ENCODE data around the gene MYO16.

Gene MYO16

DNA sequence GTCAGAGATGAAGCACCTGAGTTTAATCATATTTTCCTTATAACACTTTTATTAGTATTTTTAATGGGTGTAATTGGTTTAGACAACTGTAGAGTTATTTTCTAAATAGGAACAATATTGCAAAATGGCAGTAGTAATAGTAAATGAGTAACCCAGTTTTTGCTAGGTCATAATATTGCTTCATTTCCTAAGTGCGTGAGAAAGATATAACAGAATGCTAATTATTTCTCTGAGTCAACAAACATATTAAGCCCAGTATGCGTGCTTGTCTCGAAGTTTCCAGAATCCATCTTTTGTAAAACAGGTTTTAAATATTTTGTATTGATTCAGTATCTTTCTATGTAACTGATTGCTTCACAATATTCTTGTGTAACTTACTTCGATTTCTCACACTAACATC, 315.3 kb downstream of the MYO16 start:
- DNase-seq, result no peak

DNA sequence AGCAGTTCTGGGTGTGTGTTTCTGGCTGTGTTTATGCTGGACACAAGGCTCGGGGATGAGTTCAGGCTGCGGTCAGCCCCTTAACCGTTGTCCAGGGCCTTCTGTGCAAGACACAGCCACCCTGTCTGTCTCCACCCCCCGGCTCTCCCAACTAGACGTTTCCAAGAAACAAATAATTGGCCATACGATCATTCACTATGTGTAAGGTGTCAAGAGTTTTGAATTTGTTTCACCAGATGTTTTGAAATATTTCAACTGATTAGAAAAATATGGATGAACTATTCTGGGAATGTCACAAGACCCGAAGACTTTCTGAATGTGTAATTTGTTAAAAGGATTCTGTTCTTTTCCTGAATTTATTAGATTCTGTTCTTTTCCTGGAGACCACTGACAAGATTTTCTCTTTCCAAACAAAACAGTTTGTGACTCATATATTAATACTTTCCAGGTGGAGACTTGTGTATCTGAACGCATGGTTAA, 318.2 kb downstream of the MYO16 start:
- DNase-seq, result no peak

DNA sequence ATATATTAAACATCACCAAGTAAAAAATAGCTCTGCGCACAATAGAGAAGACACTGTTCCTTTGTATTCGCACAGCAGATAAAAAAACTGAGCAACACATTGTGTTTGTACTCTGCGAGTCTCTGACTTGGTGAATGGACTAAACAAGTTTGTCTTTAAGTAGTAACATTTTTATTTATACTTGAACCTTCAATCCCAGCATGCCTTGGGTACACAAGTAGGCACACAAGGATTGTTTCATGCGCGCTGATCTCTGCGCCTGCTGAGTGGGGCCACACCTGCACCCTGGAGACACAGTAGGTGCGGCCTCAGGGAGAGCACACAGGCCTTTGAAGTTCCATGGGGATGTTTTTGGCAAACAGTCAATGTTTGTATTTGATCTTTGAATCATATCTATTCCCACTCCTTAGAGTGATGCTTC, 318.9 kb downstream of the MYO16 start:
- no peak for DNase-seq

DNA sequence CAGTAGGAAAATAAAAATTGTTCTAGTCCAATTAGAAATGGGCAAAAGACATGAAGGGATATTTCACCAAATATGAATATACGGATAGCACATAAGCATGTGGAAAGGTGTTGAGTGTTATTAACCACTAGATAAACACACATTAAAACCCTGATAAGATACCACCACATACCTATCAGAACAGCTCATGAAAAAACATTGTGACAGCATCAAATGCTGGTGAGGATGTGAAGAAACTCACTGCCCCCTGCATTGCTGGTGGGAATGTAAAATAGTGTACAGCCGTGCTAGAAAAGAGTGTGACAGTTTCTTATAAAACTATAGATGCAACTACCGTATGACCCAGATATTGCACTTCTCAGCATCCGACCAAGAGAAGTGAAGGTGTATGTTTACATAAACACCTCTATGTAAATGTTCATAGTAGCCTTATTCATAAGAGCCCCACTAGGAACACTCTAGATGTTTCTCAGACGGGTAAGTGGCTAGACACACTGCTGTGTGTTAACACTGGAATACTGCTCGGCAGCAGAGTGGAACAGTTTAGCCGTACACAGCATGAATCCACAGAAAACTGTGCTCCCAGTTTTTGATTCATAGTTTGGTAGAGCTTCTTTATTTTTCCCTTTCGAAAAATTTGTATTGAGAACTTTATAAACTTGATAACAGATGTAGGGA, 321.1 kb downstream of the MYO16 start:
- no peak for DNase-seq

DNA sequence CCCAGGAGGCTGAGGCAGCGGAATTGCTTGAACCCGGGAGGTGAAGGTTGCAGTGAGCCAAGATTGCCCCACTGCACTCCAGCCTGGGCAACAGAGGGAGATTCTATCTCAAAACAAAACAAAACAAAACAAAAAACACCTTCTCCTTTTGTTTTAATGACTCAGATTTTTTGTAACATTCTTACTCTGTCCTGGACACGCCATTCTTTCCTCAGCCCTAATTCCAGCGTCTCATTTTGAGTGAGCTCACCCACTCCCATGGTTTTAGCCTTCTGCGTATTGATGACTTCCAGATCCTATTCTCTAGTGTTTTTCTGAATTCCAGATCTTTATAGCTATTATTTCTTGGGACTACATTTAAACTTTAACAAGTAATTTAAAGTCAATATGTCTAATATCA, 326.3 kb downstream of the MYO16 start:
- no peak for DNase-seq

DNA sequence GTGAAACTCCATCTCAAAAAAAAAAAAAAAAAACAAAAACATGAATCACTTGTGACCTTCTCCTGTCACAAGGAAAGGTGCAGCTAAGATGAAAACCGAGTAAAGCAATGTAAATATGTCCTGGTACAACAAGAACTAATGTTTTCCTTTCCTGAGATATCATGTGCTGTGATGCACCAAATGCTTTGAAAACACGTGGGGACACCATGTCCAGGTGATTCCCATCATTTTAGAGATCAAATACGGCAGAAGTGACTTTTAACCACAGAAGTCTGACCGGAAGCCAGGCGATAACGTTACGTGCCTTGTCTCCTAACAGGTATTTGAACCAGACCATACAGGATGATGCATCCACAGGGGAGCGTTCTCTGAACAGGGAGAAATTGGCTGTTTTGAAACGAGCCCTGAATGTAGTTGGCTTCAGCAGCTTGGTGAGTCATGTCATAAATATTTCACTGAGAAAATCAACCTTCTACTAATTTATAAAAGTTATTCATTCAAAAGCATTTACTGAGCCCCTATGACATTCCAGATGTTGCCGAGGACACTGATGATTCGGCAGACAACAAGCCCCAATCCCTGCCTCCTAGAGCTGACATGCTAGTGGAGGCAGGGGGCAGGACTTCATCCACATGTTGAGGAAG, 328.1 kb downstream of the MYO16 start:
- DNase-seq, result no peak

DNA sequence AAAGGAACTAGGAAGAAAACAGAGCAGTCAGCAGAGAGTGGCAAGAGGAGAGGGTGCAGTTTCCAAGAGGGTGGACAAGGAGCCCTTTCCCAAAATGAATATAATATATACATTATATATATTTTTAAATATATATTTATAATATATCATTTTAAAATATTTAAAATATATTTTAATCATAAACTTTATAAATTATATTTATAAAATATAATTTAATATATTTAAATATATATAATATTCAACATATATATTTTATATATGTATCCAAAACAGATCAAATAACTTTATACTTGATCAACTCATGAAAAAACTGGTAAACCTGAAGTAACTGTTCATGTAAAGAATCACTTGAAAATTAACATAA, 328.6 kb downstream of the MYO16 start:
- DNase-seq, result no peak

DNA sequence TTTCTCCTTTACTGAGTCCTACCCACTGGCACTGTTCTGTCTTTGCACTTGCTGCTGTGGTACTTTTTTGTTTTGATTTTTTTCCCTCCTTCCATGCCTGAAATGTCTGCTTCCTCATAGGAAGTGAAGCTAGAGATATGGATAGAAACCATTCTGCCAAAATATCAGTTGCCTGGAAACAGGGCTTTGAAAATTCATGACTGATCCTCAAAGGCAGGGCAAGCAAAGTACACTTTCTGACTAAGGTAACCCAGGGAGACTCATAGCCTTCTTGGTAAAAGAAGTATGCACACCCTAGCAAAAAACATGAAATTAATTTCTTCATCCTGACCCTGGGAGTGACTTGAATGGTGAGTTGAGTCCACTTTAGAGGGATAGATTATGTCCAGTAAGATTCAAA, 329.8 kb downstream of the MYO16 start:
- DNase-seq, result no peak

DNA sequence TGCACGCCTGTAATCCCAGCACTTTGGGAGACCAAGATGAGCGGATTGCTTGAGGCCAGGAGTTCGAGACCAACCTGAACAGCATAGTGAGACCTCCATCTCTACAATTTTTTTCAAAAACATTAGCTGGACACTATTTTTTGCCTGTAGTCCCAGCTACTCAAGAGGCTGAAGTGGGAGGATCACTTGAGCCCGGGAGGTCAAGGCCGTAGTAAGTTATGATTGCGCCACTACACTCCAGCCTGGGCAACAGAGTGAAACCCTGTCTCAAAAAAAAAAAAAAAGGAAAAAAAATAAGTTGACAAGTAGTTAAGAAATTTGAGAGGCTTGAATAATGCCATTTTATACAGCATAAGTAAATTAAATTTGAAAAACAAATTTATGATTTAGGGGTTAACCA, 330.6 kb downstream of the MYO16 start:
- DNase-seq, result no peak

DNA sequence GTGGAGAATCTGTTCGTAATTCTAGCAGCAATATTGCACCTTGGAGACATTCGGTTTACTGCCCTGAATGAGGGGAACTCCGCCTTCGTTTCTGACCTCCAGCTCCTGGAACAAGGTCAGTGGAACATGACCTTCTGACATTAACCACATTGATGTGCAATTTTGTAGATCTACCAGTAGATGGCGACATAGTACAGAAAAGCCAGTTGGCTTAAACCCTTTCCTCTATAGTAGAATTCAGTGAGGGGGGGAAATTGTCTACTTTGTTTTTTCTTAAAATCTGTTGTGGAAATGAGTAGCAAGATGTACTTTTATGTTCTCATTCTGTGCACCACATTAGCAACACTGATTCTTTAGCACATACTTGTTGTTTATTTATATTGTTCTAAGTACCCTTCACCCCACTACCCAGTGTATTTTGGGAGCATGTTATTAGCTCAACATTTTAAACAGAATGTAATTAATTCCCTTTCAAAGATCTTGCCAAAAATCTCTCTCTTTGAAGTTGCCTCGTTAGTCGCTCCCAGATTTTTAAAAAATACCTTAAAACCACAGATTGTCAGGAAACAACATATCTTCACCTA, 332.2 kb downstream of the MYO16 start:
- peak; percentile 61 for DNase-seq

DNA sequence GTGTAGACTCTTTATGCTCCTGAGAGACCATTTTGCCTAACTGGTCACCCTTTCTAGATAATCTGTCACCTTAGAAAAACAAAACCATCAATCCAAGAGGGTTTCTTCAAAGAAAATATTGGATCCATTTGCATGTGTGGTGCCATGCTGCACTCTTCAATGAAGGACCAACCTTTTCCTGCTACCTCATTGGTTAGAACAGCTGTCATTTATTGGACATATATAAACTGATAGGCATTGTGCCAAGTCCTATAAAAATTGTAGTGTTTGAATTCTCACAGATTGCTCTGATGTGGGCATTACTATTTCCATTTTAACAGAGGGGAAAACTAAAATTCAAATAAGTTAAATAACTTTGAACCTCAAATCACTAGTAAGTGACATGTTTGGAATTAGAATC, 333.2 kb downstream of the MYO16 start:
- DNase-seq, result peak; percentile 57

DNA sequence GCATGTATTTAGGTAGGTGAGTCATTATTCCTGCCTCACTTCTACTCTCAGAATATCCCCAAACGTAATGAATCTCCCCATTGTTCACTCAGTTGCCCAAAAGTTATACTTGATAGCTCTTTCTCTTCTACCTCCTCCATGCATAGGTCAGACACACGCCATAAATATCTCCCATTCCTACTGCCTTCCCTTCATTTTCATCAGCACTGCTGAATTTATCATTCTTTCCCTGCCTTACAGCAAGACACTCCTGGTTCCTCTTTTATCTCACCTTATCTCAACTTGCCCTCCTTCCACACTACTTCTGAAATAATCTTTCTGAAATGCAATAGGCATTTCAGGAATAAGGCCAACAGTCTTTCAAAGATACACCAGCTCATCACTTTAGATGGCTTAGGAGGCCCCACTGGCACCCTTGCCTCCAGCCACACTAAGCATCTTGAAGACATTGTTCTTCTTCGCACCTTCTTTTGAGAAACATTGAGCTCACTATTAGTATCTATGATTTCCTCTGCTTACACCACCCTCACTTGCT, 333.9 kb downstream of the MYO16 start:
- DNase-seq, result no peak

DNA sequence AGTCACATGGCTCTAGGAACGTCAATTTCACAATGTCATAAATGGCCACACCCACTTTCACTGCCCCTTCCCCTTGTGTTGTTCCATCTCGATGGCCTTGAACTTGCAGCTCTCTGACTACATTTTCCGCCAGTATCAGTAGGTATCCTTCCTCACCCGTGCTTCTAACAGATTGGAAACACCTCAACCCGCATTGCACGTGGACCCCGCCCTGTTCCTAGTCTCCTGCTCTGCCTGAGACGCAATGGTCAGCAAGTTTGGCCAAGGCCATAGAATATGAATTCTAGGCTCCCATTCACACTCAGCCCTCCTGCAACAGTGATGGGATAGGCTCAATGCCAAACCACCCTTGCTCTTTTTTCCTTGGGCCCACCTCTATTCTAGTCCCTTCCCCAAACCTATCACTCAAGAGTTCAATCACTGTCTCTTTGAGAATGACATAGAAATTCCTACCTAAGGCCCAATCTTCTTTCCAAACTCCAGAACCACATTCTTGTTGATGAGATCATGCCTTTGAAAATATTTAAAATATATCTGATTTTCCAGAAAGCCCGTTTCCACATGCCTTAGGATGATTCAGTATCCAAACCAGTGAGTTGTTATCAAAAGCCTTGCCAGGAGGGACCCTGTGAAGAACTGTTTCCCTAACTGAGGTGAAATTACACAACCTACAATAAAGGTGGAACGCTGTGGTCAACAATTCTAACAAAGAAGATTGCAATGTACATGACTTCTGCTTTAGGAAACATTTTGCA, 334.6 kb downstream of the MYO16 start:
- DNase-seq, result no peak

DNA sequence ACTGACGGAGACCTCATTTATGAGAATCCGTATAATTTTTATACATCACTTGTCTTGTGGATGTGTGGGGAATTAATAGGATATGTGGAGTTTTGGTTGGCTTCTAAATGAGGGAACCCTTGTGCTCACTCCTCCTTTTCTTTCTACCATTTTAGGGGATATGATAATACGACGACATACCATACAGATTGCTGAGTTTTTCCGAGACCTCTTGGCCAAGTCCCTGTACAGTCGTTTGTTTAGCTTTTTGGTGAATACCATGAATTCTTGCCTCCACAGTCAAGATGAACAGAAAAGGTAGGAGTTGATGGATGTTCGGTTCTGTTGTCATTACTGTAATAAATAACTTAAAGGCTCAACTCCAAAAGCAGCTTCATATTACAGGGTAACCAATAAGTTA, 335.2 kb downstream of the MYO16 start:
- no peak for DNase-seq

DNA sequence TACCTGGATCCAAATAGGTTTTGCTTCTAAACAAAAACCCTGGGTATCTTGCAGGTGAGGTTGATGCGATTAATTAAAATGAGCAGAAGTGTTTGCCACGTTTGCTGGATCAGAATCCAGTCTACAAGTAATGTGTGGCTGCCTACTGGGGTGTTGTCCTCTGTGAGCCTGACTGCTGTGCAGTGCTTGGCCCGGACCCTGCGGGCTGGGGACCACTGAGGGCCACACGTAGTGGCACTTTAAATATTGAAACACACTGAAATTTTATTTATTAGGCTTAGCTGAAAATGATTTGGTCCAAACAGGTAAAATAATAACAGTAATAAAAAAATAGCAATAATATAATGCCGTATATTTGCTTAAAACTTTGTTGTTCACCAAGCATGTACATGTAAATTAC, 338.0 kb downstream of the MYO16 start:
- no peak for DNase-seq

DNA sequence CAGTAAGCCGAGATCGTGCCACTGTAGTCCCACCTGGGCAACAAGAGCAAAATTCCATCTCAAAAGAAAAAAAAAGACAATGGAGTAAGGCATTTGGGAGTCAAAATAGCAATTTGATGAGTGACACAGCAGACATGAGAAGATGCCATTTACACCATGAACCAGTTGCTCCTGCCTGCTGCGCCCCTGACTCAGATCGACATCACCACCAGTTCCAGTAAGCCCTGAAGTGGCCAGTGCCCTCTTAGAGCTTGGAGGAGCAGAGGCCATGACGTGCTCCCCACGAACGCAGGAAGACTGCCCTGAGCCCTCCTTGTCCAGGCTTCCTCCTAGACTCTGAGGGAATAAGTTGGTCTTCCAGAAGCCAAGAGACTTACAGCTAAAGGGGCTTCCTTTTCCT, 339.2 kb downstream of the MYO16 start:
- no peak for DNase-seq

DNA sequence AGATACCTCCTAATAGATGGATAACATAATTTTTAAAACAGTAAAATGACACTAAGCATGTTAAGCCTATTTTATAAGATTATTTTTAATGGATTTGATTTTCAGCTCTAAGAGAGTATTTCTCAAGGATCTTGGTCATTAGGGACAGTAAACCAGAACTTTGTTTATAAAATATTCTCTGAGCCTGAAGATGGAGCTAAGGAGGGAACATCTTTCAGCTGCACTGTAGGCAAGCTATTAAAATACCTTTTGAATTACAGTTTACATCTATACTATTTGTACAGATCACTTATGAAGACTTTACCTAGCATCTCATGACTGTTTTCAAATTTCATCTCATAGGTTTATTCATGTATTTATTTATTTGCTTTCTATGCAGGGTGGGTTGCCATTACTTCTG, 345.3 kb downstream of the MYO16 start:
- no peak for DNase-seq

DNA sequence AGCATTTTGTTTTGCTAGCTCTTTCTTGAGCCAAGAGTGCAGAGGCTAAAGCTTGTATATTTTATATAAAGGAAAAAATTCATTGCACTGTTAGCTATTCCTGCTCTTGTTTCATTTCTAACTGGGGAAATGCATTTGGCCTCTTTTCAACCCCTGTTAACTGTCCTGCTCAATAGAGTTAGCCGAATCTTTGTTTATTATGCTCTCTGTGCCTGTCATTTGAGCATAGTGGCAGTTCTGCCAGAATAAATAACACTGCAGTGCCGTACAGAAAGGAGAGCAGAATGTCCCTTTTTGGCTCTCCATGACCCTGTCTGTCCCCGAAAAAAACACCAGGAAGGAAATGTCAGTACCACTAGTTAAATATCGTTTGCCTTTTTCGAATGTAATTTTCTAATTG, 350.8 kb downstream of the MYO16 start:
- no peak for DNase-seq

DNA sequence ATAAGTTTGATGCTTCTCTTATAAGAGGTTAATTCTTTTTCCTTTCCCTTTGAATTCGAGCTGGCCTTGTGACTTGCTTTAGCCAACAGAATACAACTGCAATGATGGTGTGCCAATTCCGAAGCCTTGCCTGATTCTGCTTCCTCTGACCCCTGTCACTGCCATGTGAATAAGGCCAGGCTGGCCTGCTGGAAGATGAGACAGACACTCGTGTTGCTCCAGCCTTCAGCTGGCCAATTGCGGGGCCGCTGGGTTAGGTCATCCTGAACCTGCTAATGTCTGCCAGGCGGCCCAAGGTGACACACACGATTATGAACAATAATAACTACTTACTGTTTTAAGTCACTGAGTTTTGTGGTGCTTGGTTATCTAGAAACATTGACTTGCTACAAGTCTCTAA, 352.0 kb downstream of the MYO16 start:
- DNase-seq, result no peak

DNA sequence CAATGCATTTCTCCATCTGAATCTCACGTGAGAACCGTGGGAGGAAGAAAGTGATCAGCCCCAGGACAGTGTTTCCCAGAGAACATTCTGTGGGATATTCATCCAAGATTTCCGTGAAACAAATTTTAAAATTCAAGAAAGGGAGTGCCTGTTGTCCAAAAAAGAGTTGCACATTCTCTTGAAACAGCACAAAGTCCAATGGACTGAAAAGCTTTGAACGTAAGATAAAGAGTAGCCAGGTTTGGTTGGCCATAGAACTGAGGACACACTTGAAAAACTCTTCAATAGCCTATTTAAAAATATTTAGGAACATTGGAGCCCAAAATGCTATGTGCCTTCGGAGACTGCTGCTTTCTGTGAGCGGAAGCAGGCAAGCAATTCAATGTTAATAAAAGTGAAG, 353.9 kb downstream of the MYO16 start:
- DNase-seq, result no peak

DNA sequence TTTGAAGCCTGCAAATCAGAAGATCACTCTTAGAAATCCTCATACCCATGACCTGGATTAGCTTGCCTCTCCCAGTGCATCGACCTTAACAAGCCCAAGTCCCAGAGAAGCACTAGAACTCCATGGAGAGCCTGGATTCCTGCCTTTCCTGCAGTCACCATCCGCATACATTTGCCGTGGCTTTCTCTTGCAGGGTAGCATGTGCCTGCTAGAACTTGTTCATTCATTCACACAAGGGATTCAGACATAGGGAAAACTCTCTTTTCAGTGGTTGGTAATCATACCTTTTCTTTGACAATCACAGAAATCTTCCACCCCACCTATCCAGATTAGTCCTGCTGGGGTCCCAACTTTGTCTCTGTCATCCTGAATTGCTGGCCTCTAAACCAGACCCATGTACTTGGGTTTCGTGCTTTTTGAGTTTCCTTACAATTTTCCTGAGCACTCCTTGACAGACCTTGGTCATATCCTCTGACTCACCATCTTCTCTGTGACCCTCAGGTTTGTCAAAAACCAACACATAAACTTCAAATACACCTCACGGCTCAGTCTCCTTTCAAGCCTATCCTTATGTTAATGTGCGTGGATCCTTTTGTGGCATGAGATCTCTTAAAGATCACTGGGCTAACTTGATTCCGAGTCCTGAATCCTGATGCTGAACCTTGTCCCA, 355.0 kb downstream of the MYO16 start:
- no peak for DNase-seq

DNA sequence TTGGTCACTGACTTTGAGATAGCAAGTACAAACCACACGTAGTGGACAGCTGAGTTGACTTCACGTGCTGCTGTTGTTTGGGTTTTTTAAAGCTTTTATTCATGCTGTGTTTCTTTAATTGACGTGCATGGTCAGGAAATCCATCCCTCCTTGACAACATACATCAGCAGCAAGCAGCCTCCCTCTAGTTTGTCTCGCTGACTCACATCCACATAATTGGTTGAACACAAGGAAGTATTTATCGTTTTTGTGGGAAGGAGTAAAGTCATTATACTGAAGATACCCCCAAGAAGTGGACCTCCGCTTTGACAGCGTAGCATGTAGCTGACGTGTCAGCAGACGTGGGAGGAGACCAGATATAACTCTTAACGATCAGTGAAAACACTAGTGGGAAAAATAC, 355.8 kb downstream of the MYO16 start:
- DNase-seq, result no peak

DNA sequence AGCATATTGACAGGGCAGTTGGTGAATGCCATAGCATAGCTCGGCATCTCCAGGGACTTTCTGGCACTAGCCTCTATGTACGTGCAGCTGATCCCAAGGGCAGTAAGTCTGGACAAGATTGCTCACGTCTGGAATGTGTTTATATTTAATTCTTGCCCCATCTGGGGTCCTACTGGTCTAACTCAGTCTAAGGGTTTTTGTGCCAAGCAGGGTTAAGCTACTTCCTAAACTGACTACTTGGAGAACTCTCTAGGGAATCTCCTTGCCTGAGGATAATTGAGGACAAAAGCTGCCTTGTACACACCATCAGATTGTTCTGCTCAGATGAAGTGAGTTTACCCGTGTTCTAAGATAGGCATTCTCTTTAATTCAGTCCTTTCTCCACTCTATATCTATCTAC, 358.1 kb downstream of the MYO16 start:
- DNase-seq, result no peak
